Epithelial cell of esophagus (primary cell): Measurements from ENCODE around the gene PPP2R2B.

Experiments
- DNase-seq: peaks from one replicate; pipeline ENCODE4 v3.0.0; 2010; ENCODE audit warnings: low read depth
- H3K4me3 ChIP-seq: 2 replicates; pipeline ENCODE4 v1.5.1; 2011; ENCODE audit warnings: mild to moderate bottlenecking, low read length, control low read depth
- TF ChIP-seq, protein P1 (sequence below): IDR thresholded peaks from 2 replicates; pipeline ENCODE4 v1.5.1; 2011; ENCODE audit warnings: low read depth, mild to moderate bottlenecking, low read length, control low read depth, inconsistent platforms; ENCODE audit not compliant: insufficient read depth; ENCODE audit errors: missing control alignments

The PPP2R2B gene

DNA sequence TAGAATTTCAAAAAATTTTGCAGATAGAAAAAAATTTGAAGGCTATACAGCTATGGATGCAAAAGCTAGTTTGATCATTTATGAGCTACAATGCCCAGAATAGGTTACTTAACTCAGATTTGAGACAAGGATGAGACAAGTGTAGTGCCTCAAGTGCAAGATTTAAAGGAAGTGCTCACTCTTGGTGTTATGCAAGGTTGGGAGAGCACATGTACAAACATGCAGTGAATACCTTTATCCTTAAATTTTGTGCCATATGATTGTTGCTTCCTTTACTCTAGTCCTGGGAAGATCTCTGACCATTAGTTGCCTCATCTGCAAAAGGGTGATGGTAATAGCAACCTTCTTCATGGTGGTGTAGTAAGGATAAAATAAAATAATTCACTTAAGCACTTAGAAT is 31.7 kb upstream of the PPP2R2B start:
- no peak overlapping the region for H3K4me3 ChIP-seq
- DNase-seq, result peak; percentile 77
- TF ChIP-seq, protein P1, sequence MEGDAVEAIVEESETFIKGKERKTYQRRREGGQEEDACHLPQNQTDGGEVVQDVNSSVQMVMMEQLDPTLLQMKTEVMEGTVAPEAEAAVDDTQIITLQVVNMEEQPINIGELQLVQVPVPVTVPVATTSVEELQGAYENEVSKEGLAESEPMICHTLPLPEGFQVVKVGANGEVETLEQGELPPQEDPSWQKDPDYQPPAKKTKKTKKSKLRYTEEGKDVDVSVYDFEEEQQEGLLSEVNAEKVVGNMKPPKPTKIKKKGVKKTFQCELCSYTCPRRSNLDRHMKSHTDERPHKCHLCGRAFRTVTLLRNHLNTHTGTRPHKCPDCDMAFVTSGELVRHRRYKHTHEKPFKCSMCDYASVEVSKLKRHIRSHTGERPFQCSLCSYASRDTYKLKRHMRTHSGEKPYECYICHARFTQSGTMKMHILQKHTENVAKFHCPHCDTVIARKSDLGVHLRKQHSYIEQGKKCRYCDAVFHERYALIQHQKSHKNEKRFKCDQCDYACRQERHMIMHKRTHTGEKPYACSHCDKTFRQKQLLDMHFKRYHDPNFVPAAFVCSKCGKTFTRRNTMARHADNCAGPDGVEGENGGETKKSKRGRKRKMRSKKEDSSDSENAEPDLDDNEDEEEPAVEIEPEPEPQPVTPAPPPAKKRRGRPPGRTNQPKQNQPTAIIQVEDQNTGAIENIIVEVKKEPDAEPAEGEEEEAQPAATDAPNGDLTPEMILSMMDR, result no peak

DNA sequence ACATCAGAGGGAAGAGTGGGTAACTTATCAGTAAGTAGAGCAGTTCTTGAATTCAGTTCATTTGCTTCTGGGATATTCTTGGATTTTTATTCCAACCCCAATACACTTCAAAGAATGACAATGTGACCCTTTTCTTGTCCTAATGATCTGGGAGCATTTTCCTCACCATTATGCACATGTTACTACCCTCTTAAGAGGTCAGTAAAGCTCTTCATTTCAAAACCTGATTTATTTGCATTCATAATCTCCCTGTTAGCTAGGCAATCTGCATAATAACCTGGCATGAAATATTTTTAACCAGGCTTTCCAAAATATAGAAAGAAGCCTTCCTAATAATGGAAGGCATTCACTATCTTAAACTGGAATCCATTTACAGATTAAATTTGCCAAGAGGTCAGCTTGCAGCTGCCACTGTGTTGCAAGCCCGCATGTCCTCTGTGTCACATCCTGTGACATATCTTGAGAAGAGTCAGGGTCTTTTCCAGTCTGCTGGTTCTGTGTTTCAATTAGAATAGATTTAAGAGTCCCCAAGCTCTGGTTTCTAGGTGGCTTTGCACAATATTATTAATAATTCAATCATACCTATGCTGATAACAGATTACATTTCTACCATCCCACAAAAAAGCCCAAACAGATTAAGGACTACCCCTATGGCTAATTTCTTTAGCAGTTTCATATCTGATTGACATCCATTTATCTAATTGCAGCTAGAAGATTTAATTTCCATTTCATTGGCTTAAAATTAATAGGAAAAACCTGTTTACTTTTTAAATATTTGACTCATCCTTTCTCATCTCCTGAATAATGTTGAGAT is 30.9 kb upstream of the PPP2R2B start:
- TF ChIP-seq, protein P1, result no peak
- DNase-seq, result no peak
- H3K4me3 ChIP-seq, result no peak overlapping the region

DNA sequence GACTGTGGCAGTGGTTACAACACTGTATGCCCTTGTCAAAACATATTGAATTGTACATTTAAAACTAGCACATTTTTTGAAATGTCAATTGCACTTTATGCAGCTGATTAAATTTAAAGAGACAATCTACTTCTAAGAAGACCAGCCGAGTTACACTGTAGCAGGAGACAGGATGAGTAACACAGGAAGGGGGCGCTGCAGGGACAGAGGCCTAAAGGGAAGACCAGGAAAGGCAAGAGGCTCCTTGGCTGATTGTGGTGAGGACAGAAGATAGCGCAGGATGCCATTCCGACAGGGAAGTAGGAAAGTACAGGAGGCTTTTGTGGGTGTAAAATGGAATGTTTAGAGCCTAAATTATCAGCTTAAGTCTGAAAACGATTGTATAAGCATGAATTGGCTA is 28.2 kb upstream of the PPP2R2B start:
- DNase-seq, result peak; percentile 25
- TF ChIP-seq, protein P1, result no peak

DNA sequence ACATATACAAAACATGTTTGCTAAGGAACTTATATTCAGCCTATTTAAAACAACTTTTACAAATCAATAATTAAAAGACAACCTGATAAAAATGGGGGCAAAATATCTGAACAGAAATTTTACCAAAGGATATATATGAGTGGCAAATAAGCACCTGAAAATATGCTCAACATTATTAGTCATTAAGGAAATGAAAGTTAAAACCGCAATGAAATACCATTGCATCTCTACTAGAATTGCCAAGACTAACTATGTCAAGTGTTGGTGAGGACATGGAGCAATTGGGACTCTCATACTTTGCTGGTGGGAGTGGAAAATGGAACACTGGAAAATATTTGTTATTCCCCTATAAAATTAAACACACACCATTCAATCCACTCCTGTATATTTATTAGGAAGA is 26.3 kb upstream of the PPP2R2B start:
- TF ChIP-seq, protein P1, result no peak
- H3K4me3 ChIP-seq, result no peak overlapping the region
- no peak for DNase-seq

More for the DNA sequence above, 28.2 kb upstream of the PPP2R2B start:
- H3K4me3 ChIP-seq, result no peak overlapping the region

DNA sequence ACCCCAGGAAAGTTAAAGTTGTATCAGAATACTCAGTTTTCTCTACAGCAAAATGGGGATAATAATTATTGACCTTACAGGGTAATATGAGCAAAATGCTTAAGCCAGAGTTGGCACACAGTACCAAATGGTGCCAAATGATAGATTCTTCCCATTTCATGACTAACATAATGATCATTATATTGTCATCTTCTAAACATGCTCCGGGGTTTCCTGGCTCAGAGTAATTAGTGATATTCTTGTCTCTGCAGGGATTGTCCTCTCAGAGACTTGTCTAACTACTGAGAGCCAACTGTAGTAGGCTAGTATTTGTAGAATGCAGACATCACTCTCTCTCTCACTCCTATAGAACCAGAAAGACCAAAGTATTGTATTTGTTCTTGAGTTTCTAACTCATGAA is 25.2 kb upstream of the PPP2R2B start:
- TF ChIP-seq, protein P1, result no peak
- no peak overlapping the region for H3K4me3 ChIP-seq
- peak; percentile 59 for DNase-seq

DNA sequence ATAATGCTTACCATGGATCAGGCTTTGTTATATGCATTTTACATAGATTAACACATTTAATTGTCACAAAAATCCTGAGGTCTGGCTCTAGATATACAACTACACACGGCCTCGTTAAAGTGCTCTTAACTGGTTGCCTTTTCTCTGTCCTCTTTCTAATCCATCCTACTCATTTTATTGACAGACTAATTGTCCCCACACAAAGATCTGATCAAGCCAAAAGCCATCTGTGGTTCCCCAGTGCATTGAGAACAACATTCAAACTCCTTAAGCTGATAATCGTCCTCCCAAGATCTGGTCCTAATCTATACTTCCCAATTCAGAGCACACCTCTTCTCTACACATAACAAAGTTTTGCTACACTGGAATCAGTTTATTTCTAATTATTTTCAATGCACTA is 23.9 kb upstream of the PPP2R2B start:
- DNase-seq, result no peak
- TF ChIP-seq, protein P1, result no peak
- H3K4me3 ChIP-seq, result no peak overlapping the region

DNA sequence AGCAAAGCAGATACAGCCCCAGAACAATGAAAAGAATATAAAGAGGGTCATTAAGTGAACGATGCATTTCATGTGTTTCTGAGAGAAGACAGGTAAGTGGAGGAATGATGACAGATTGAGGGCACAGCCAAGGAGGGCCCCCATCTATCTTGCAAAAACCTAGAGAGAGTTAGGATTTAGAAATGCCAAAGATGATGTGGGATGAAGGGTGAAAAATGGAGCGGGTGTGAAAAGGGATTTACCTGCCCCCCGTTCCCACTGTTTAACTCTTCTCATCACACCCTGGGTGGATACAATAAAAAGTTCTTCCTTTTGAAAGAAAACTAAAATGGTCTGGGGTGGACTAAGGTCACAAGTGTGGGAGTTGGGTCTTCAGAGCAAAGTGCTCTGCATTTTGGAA is 18.5 kb upstream of the PPP2R2B start:
- H3K4me3 ChIP-seq, result no peak overlapping the region
- TF ChIP-seq, protein P1, result no peak
- DNase-seq, result no peak
